Right renal cortex interstitium (tissue), 3 donors: ENCODE results near the gene TMEM207. TPM values are rescaled to one million over a fixed set of nuclear protein-coding genes. Genes with fewer than 3 reads are reported as not detected.

Experiments
- DNase-seq, 3 donors: peaks; one replicate each; pipeline ENCODE4 v3.0.0-alpha.2; 2013; ENCODE audit warnings: low read depth in 3 of 3, low spot score in 2 of 3
- polyA plus RNA-seq, 3 donors: library from polyadenylated mRNA; unstranded; fragments of 120-200 nt; gene quantifications; one replicate each; pipeline ENCODE4 v1.2.1, GENCODE V29; 2013; ENCODE audit not compliant: insufficient read length in 3 of 3

TMEM207 gene
- polyA plus RNA-seq, 3 donors, result 17.6 to 22.3 (median 21.4) TPM

DNA sequence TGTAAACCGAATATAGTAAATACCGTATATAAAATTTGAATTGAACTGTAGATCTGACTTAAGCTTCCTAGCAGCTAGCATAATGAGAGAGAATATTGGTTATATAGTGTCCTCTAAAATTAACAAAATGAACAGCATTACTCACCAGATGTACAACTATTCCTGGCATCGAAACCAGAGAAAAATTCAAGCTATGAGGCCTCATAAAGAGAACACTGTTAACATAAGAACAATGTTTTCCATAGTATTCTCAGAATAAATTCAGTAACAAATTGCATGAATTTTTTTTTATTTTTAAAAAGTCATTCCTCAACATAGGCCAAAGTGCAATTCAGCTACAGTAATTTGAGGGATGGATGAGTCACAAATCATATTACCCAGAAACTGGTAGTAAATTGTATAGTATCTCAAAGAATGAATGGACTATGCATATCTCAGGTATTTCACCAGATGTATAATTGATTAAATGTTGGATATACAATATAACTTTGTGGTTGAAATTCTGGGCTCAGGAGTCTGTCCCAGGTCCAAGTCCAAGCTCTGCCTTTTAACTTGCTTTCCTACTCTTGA lies 5.0 kb downstream of the TMEM207 start:
- no peak for DNase-seq

DNA sequence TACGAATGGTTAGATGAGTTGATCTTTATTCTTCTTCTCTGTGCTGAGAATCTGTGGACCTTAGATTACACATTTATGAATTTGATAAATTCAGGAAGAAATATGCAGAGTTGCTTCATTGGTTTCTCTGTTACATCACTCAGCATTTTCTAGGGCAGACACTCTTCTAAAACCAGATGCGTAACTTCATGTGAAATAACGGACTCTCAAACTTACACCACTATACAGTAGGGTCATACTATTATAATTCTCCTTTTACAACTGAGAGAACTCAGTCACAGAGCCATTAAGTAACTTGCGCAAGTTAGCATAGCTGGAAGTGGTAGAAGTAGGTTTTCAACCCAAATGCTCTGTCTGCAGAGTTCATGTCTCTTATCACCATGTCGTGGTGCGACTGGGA lies 5.7 kb downstream of the TMEM207 start:
- no peak for DNase-seq

DNA sequence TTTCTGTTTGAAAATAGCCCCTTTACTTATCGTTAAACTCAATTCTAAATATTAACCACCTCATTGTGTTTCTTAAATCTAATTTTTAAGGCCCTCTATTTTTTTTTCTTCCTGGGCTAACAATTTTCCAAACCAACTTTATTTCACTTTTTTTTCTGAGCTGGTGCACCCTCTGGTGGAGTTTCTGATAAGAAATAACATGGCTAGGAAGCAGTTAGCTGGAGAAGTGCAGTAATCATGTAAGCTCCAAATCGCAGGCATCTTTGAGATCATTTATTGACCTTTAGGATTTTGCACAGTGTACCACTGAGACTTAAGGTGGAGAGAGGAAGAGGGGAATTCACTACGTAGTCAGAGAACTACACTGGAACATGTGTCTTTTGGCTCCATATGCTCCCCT lies 6.4 kb downstream of the TMEM207 start:
- no peak for DNase-seq

DNA sequence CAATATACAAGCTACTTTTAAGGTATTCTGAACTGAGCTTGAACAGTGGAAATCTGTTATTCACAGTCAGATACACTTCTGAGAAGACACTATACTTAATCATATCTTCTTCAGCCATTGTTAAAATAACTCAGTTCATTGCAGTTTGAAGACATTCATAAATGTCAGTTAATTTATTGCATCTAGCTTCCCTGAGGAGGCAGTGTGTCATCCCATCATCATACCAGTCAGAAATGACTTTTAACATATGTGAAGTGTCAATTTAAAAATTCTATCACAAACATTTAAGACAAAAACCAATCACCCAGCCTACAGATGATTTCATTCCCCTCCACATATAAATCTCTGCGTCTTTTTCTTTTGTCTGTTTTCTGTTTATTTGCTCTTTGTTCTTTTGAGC lies 7.5 kb downstream of the TMEM207 start:
- no peak for DNase-seq

DNA sequence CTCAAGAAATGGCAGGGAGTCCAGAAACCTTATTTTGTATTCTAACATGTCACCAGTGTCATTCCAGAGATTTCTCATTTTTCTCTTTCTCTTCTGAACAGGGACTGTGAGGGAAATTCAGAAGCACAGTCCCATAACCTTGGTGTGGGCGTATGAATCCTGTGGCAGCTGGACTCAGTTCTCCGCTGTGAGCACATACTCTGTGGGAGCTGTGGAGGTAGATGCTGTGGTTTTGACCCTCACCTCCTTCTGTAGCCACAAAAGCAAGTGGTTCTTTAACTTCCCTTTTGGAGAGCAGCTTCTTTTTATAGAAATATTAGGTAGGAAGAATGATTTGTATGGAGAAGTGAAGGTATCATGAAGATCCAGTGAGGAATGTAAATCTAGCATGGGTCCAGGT lies 13.4 kb downstream of the TMEM207 start:
- no peak for DNase-seq

DNA sequence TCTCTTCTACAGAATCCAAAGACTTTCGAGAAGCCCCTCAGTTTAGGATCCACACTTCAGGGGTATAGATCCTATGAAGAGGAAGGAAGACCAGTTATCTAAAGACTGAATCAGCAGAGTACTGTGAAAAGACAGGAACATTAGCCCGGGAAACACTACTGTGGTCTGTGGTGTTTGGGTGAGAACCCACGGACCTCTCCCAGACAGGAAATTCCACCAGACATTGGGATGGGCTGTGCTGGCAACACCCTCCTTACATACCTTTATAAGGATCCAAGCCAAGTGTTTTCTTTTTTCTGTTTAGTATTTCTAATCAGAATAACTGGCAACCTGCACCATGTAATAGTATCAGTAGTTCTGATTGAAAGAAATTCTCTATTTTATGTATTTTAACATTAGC lies 14.1 kb downstream of the TMEM207 start:
- no peak for DNase-seq

DNA sequence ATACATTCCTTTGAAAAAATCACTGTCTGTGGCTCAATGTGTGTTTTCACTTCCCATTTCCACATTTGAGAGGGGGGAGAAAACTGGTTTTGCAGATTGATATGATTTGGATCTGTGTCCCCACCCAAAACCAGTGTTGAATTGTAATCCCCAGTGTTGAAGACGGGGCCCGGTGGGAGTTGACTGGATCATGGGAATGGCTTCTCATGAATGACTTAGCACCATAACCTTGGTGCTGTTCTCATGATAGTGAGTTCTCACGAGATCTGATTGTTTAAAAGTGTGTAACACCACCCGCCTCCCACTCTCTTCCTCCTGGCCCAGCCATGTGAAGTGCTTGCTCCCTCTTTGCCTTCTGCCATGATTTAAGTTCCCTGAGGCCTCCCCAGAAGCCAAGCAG lies 16.1 kb downstream of the TMEM207 start:
- DNase-seq, result no peak

DNA sequence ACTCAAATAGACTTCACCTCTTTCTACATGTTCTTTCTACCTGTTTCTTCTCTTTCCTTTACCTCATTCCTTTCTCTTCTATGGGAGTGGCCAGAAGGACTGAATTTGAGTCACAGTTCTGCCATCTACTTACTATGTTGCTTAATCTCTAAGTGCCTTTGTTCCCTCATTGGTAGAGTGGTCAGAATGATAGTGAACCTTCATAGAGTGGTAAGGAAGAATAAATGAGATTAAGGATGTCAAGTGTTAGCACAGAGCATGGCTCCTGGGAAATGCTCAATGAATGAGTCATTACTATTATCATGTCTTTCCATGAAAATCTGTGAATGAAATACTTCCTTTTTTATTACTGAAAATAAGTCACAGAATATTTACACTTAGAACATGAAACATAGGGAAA lies 17.5 kb downstream of the TMEM207 start:
- no peak for DNase-seq

DNA sequence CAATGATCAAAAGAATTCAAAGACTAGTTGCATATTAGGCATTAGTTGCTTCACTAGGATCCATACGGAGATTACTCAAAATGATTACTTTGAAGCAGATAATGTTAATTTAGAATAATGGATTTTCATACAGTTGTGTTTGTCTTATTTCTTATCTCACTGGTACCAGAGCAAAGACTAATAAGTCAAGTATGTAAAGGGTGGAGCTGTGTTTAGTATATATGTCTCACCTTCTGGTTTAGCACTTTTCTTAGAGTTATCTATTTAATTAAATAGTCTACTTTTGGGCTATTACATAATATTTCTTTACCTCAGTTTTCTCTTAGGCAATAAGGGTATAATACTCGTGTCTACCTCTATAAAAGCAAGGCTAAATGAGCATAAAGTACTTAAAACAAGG lies 18.8 kb downstream of the TMEM207 start:
- DNase-seq, result no peak

DNA sequence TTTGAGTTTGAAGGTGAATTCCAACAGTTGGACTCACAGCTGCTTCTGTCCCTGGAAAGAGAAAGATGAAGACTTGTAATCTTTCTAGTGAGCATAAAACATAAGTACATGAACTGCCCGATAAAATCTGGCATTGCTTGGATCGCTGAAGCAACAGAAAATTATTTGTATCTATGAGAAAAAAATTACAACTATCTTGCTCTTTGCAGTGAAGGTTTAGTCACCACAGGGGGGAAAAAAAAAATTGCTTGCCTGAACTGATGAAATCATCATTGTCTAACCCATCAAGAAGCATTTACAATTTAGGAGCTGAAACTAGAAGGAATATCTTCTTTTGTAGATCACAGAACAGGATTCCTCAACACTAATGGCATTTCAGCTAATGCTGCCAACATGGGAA lies 20.0 kb downstream of the TMEM207 start:
- no peak for DNase-seq

DNA sequence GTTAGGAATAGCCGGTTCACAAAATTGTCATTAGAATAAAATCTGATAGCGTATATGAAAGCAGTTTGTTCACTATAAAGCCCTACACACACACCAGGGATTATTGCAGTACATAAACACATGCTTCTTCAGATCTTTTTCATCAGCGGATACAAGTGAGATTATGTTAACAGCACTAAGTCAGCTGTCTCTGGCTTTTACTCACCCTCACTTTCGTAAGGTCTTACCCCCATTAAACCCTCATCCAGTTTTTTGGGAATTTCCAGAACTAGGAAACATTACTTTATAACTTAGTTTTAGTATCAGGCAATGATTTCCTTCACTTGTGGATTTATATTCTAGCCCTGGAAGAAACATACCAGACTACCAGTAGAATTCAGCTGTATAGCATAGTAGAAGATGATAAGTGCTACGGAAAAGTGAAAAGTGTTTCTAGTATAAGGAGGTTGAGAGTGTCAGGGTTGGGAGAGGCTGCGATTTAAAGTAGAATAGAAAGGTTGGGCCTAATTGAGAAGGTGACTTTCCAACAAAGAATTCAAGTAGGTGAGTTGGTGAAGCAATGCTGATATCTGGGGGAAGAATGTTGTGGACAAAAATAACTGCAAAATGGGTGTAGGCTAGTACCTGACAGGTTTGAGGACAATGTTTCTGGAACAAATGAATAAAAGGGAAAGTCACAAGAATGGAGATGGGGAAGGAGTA lies 22.7 kb downstream of the TMEM207 start:
- DNase-seq, result no peak

DNA sequence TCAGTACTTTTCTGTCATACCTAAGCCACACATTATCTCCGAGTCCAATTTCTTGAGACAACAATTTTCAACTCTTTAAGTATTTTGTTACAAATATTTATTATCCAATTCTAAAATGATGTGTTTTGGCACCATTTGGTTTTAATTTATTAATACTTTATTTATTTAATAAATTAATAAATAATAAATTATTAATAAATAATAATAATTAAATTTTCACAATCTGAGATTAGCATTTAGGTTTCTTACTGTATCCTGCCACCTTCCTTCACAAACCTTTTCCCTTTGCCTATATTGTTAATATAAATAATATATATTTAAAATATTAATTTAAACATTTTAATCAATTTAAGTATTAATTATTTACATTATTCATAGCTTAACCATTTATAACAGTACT lies 23.9 kb downstream of the TMEM207 start:
- DNase-seq, result no peak

DNA sequence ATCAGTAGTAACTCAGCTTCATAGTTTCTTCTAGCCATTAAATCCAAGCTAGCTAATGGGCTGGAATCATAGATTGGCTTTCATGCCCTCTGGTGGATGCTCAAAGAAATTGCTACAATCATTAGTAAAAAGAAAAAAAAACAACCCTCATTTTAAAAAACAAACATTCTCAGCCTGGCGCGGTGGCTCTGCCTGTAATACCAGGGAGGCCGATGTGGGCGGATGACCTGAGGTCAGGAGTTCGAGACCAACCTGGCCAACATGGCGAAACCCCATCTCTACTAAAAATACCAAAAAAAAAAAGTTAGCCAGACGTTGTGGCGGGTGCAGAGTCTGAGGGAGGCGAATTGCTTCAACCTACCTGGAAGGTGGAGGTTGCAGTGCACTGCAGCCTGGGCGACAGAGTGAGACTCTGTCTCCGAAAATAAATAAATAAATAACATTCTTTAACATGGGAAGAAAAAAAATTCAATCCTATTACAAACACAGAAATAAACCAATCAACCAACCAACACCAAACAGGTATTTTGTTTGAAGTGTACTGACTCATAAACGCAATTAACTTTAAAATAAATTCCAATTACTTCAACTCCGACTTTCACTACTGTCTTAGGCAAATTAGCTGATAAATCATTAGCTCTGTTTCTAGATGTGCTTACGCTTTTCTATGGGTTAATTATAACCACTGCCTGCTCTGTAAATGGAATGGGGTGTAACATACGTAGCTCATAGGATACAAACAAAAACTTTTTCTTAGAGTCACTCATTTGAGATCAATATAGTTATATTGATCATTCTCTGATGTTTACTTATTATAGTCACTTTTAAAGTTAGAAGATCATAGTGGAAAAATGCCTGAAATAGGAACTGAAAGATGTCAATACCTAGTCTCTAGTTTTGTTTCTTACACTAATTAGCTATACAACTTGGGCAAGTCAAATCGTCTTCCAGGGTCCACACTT lies 24.9 kb downstream of the TMEM207 start:
- peak in 2 of 3 donors; percentile 14 to 31 for DNase-seq

DNA sequence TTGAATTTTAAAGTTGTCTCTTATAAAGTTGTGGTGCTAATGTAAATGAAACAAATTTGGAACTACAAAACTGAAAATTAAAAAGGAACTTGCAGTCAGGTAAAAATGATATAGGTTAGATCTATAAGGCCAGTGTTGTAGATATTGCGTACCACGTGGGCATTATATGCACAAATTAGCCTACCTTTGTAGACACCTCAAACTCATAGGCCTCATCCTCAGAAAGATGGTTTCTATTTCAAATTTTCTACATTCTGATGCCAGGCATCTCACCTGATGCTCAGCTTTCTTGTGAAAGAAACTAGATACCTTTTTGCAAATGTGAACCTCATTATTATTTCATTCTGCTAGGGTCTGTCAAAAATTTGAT lies 25.6 kb downstream of the TMEM207 start:
- no peak for DNase-seq

DNA sequence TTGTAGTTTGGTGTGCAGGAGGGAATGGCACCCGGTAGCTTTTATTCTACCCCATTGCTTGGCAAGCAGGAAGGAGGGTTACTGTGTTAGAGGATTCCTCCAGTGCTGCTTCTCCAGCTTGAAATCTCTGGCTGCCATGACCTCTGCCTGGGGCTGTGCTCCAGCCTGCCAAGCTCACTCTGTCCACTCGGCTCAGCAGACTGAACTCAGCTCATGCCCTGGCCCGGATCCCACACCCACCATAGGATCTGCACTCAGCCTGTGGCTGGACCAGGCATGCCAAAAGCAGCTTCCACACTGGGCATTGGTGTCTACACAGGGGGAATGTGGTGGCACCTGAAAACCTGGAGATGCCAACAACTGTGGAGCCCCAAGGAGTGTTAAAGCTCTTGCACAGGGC lies 35.4 kb downstream of the TMEM207 start:
- no peak for DNase-seq

DNA sequence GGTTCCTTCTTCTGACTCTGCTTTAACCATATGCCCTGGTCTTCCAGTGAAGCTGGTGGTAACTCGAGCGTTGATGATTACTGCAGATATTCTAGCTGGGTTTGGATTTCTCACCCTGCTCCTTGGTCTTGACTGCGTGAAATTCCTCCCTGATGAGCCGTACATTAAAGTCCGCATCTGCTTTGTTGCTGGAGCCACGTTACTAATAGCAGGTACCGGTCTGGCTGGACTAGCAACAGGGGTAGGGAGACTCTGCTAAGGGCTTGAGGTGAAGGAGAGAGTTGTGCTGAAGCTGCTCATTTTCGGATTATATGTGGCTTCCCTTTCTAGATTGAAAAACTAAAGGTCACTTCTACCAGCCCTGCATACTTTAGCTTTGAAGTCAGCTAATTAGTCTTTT lies 45.0 kb downstream of the TMEM207 start:
- no peak for DNase-seq

DNA sequence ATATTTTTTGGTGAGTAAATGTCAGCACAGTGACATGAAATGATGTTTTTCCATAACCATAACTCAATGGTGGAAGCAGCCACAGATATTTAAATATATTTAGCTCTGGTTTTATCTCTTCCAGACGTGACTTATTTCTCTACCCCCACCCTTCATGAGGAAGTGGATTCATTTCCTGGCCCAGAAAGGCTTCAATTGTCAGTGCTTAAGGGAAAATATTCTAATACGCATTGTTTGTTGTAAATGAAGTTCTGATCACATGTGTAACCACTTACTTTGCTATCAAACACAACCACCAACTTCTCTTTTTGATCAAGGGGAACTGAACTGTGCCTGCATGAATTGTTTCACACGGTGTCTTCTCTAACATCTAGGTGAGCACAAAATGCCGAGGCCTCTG lies 47.7 kb downstream of the TMEM207 start:
- DNase-seq, result no peak

DNA sequence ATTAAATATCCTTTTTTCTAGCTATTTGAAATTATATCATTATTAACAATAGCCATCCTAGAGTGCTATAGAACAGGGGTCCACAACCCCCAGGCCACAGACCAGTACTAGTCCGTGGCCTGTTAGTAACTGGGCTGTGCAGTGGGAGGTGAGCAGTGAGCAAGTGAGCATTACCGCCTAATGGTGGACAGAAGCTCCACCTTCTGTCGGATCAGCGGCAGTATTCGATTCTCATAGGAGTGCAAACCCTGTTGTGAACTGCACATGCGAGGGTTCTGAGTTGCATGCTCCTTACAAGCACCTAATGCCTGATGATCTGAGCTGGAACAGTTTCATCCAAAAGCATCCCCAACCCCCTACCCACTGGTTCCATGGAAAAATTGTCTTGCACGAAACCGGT lies 50.0 kb downstream of the TMEM207 start:
- DNase-seq, result no peak

DNA sequence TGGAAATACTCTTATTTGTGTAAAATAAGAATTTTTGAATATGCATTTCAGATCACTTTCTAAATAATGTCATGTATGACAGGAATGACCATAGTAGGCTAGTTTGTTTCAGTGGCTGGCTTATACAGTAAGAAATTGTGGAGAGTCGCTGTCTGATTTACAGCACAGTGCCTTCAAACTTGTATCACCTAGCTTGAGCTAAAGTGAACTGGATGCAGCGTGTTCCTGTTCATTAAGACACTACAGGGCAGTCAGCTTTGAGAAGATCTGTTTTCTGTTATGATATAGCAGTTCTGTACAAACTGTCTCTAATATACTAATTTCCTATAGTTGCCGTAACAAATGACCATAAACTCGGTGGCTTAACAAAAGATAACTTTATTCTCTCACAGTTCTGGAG lies 51.8 kb downstream of the TMEM207 start:
- no peak for DNase-seq

DNA sequence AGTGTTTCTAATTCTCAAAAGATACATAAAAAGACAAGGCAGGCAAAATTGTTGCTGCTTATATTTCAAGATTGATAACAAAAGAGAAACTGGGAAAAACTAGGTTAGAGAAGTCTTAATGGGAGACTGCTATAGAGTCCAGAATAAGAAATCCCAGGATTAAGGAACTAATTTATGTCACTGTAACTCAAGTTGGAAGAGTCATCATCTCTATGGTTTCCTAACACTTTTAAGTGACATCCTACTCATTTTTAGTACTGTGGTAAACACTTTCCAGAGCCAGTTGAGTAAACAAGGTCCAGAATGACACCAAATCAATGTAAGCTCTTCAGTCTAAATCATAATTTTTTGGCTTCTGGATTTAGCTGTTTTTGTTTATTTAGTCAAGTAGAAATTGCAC lies 53.7 kb downstream of the TMEM207 start:
- no peak for DNase-seq

DNA sequence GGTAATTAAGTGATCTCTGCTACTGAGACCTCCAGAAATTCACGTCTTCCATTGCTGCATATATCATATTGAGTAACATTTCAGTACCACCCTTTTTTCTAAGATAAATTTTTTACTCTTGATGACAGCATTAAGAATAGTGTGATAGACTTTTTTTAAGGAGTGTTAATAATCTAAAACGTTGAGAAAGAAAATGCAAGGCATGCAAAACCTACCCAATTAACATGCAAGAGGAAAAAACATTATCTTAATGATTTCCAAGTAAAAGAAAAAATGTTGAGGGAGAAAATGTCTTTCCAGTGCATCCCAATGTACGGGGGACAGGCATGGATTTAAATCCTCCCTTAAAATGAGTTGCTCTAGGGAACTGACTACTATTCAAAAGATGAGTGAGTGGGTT lies 61.0 kb downstream of the TMEM207 start:
- no peak for DNase-seq
